Measurements from ENCODE around the gene ALMS1.
"Not testable (repeated sequence)": the region's sequence is repeated elsewhere in the genome, so short reads cannot be mapped to it uniquely, and the experiment has no call there.

ALMS1 gene

GRCh38 chr2:73582364-73582763 lies 196.7 kb downstream of the ALMS1 start:
- DNase-seq (ENCODE audit: extremely low spot score), result no peak
- ChIA-PET CTCF (no interaction called here), POLR2A (no interaction called here)
- TF ChIP-seq SP1 (IDR thresholded peaks at IDR 0.05) (no peak), NFRKB (IDR thresholded peaks at IDR 0.05) (no peak), HDGF (IDR thresholded peaks at IDR 0.05; ENCODE audit: borderline replicate concordance) (no peak), ZNF384 (IDR thresholded peaks at IDR 0.05) (no peak), PKNOX1 (IDR thresholded peaks at IDR 0.05) (no peak), SUZ12 (IDR thresholded peaks at IDR 0.05) (no peak), L3MBTL2 (conservative IDR thresholded peaks at IDR 0.05) (no peak), ELF4 (IDR thresholded peaks at IDR 0.05) (no peak), LEF1 (IDR thresholded peaks at IDR 0.05; ENCODE audit: borderline replicate concordance) (no peak), ARNT (IDR thresholded peaks at IDR 0.05) (no peak), TARDBP (IDR thresholded peaks at IDR 0.05) (no peak), FOXM1 (IDR thresholded peaks at IDR 0.05; ENCODE audit: borderline replicate concordance) (no peak), FOXA1 (IDR thresholded peaks at IDR 0.05) (no peak)

DNA sequence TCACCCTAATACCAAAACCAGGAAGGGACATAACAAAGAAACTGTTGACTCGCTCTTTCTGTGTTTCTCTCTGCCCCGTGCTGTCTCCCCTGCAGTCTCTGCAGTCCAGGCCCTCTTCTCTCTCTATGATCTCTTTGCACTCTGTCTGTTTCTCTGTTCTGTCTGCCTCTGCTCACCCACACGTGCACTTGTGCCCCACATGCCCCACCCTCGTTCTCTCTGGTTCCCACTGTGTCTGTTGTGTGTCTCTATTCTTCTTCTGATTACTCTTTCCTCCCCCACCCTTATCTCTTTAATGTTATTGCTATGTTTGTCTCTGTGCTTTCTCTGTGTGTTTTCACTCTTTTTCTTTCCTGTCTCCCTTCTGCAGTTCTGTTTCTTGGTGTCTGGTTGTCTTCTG lies 202.5 kb downstream of the ALMS1 start:
- ChIA-PET CTCF (no interaction called here), POLR2A (no interaction called here)
- no peak for DNase-seq (ENCODE audit: extremely low spot score)
- TF ChIP-seq PKNOX1 (IDR thresholded peaks at IDR 0.05), result no peak
- no peak for TF ChIP-seq LEF1 (IDR thresholded peaks at IDR 0.05; ENCODE audit: borderline replicate concordance)
- no peak for TF ChIP-seq SP1 (IDR thresholded peaks at IDR 0.05)
- TF ChIP-seq FOXA1 (IDR thresholded peaks at IDR 0.05), result no peak
- no peak for TF ChIP-seq NFRKB (IDR thresholded peaks at IDR 0.05)
- TF ChIP-seq TARDBP (IDR thresholded peaks at IDR 0.05), result no peak
- no peak for TF ChIP-seq L3MBTL2 (conservative IDR thresholded peaks at IDR 0.05)
- TF ChIP-seq FOXM1 (IDR thresholded peaks at IDR 0.05; ENCODE audit: borderline replicate concordance), result no peak
- no peak for TF ChIP-seq HDGF (IDR thresholded peaks at IDR 0.05; ENCODE audit: borderline replicate concordance)
- TF ChIP-seq BHLHE40 (IDR thresholded peaks at IDR 0.05; ENCODE audit: borderline replicate concordance), result no peak
- no peak for TF ChIP-seq ZNF384 (IDR thresholded peaks at IDR 0.05)
- TF ChIP-seq CTBP1 (IDR thresholded peaks at IDR 0.05; ENCODE audit: borderline replicate concordance), result no peak

GRCh38 chr2:73593680-73594079 lies 208.0 kb downstream of the ALMS1 start:
- CTCF ChIA-PET, result no interaction called here
- TF ChIP-seq TARDBP (IDR thresholded peaks at IDR 0.05) (no peak), HDGF (IDR thresholded peaks at IDR 0.05; ENCODE audit: borderline replicate concordance) (no peak), NFRKB (IDR thresholded peaks at IDR 0.05) (no peak), FOXM1 (IDR thresholded peaks at IDR 0.05; ENCODE audit: borderline replicate concordance) (no peak), ELF4 (IDR thresholded peaks at IDR 0.05) (no peak), BHLHE40 (IDR thresholded peaks at IDR 0.05; ENCODE audit: borderline replicate concordance) (no peak), ARNT (IDR thresholded peaks at IDR 0.05) (no peak), FOXA1 (IDR thresholded peaks at IDR 0.05) (no peak), FOXK2 (IDR thresholded peaks at IDR 0.05) (no peak), L3MBTL2 (conservative IDR thresholded peaks at IDR 0.05) (no peak), PKNOX1 (IDR thresholded peaks at IDR 0.05) (no peak), LEF1 (IDR thresholded peaks at IDR 0.05; ENCODE audit: borderline replicate concordance) (no peak), SP1 (IDR thresholded peaks at IDR 0.05) (no peak), CTBP1 (IDR thresholded peaks at IDR 0.05; ENCODE audit: borderline replicate concordance) (no peak), SUZ12 (IDR thresholded peaks at IDR 0.05) (no peak), ZNF384 (IDR thresholded peaks at IDR 0.05) (no peak)

GRCh38 chr2:73594251-73594650 lies 208.6 kb downstream of the ALMS1 start:
- TF ChIP-seq HDGF (IDR thresholded peaks at IDR 0.05; ENCODE audit: borderline replicate concordance), result no peak
- no peak for TF ChIP-seq ZNF384 (IDR thresholded peaks at IDR 0.05)
- TF ChIP-seq FOXA1 (IDR thresholded peaks at IDR 0.05), result no peak
- no peak for TF ChIP-seq TARDBP (IDR thresholded peaks at IDR 0.05)
- no peak for TF ChIP-seq ELF4 (IDR thresholded peaks at IDR 0.05)
- TF ChIP-seq CTBP1 (IDR thresholded peaks at IDR 0.05; ENCODE audit: borderline replicate concordance), result no peak
- no peak for TF ChIP-seq SP1 (IDR thresholded peaks at IDR 0.05)
- no peak for TF ChIP-seq FOXK2 (IDR thresholded peaks at IDR 0.05)
- TF ChIP-seq LEF1 (IDR thresholded peaks at IDR 0.05; ENCODE audit: borderline replicate concordance), result no peak
- no peak for TF ChIP-seq BHLHE40 (IDR thresholded peaks at IDR 0.05; ENCODE audit: borderline replicate concordance)
- no peak for TF ChIP-seq L3MBTL2 (conservative IDR thresholded peaks at IDR 0.05)
- POLR2A ChIA-PET, result no interaction called here
- DNase-seq (ENCODE audit: extremely low spot score), result no peak
- CTCF ChIA-PET, result no interaction called here

More at GRCh38 chr2:73593680-73594079, 208.0 kb downstream of the ALMS1 start:
- no peak for DNase-seq (ENCODE audit: extremely low spot score)
- POLR2A ChIA-PET, result no interaction called here

GRCh38 chr2:73601780-73602179 lies 216.1 kb downstream of the ALMS1 start:
- ChIA-PET CTCF (no interaction called here), POLR2A (no interaction called here)
- DNase-seq (ENCODE audit: extremely low spot score), result no peak
- TF ChIP-seq FOXA1 (IDR thresholded peaks at IDR 0.05) (no peak), FOXM1 (IDR thresholded peaks at IDR 0.05; ENCODE audit: borderline replicate concordance) (no peak), PKNOX1 (IDR thresholded peaks at IDR 0.05) (no peak), NFRKB (IDR thresholded peaks at IDR 0.05) (no peak), L3MBTL2 (conservative IDR thresholded peaks at IDR 0.05) (no peak), FOXK2 (IDR thresholded peaks at IDR 0.05) (no peak), HDGF (IDR thresholded peaks at IDR 0.05; ENCODE audit: borderline replicate concordance) (no peak), CTBP1 (IDR thresholded peaks at IDR 0.05; ENCODE audit: borderline replicate concordance) (no peak), TARDBP (IDR thresholded peaks at IDR 0.05) (no peak), SUZ12 (IDR thresholded peaks at IDR 0.05) (no peak), ARNT (IDR thresholded peaks at IDR 0.05) (no peak), SP1 (IDR thresholded peaks at IDR 0.05) (no peak), ZNF384 (IDR thresholded peaks at IDR 0.05) (no peak), LEF1 (IDR thresholded peaks at IDR 0.05; ENCODE audit: borderline replicate concordance) (no peak), ELF4 (IDR thresholded peaks at IDR 0.05) (no peak), BHLHE40 (IDR thresholded peaks at IDR 0.05; ENCODE audit: borderline replicate concordance) (no peak)

DNA sequence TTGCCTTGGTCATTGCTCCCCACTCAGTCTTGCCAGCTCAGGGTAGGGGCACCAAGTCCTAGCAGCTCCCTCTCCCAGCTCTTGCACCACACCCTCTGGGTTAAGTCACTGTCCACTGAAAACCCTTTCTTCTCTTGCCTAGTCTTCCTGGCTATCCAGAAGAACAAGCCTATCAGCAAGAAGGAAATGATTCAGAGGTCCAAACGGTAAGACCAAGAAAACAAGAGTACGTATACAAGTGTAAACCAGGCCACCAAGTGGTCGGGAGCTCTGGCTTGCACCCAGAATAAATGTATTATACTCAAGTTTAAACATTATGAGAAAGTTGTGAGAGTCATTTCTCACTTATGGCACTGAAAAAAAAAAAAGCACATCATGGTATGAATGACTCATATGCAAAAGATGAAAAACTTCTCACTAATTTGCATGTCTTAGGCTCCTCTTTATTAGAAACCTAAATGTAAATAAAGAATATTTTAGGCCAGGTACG lies 217.5 kb downstream of the ALMS1 start:
- POLR2A ChIA-PET; CTCF ChIA-PET; DNase-seq (ENCODE audit: extremely low spot score): not testable (repeated sequence)

DNA sequence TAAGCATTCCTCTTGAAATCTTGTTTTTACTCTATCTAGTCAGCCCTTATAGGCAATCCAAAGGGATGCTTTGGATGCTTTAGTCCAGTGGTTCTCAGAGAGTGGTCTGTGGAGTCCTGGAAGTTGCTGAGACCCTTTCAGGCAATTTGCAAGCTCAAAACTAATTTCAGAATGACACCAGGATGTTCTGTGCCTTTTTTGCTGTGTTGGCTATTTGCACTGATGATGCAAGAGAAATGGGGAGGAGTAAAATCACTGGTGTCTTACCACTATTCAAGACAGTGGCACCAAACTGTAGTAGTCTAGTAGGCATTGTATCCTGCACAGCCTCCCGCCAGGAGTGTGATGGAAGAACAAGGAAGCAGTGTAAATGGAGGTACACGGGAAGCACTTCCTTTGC lies 219.0 kb downstream of the ALMS1 start:
- DNase-seq (ENCODE audit: extremely low spot score); CTCF ChIA-PET; POLR2A ChIA-PET: not testable (repeated sequence)
